ENCODE data around the gene ITGA11.

- TF ChIP-seq CTCF (conservative IDR thresholded peaks at IDR 0.05; ENCODE audit: low read depth, low read length): no peak
- no peak for TF ChIP-seq EZH2phosphoT487 (IDR thresholded peaks at IDR 0.05; ENCODE audit: borderline replicate concordance, low read length)
Measured at GRCh38 chr15:68368731-68369435, 63.1 kb downstream of the ITGA11 start.

All from PC-3 (cell line).